ENCODE data around the gene FAR2. TPM values are rescaled to one million over a fixed set of nuclear protein-coding genes. Genes with fewer than 3 reads are reported as not detected.

FAR2 gene
- total RNA-seq, 1 donor: 5.6 TPM

GRCh38 chr12:29201746-29202145 is 52.7 kb downstream of the FAR2 start:
- no peak overlapping the region for H3K4me3 ChIP-seq (ENCODE audit: low read depth, low read length)
- no peak for DNase-seq (ENCODE audit: low read depth)
- TF ChIP-seq CTCF (IDR thresholded peaks at IDR 0.05; ENCODE audit: insufficient read depth, low read depth, low read length): no peak

DNA sequence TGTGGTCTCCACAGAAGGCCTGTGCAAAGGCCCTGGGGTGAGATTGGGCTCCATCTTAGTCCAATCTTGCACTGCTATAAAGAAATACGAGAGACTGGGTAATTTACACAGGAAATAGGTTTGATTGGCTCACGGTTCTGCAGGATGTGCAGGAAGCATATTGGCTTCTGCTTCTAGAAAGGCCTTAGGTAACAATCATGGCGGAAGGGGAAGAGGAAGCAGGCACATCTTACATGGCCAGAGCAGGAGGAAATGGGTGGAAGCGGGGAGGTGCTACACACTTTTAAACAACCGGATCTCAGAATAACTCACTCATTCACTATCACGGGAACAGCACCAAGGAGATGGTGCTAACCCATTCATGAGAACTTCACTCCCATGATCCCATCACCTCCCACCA is 55.4 kb downstream of the FAR2 start:
- DNase-seq (ENCODE audit: low read depth): no peak
- no peak for TF ChIP-seq CTCF (IDR thresholded peaks at IDR 0.05; ENCODE audit: insufficient read depth, low read depth, low read length)
- H3K4me3 ChIP-seq (ENCODE audit: low read depth, low read length): no peak overlapping the region

GRCh38 chr12:29207120-29207519 is 58.0 kb downstream of the FAR2 start:
- H3K4me3 ChIP-seq (ENCODE audit: low read depth, low read length): no peak overlapping the region
- no peak for TF ChIP-seq CTCF (IDR thresholded peaks at IDR 0.05; ENCODE audit: insufficient read depth, low read depth, low read length)
- DNase-seq (ENCODE audit: low read depth): no peak

DNA sequence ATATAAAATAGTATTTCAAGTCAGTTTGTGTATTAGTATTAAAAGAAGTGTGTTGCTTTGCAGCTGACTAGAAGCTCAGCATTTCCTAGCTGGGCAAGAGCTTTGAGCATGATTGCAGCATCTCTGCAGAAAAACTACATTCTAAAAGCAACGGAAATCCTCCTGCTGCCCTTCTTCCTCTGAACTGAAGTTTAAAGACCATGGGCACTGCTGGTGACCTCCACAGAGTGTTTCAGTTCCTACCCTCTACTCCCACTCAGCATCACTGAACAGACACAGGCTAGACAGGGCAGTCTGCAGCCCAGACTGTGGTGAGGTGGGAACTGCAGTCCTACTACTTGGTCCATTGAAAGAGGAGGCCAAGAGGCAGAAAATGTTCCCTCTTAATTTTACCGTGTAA is 59.0 kb downstream of the FAR2 start:
- DNase-seq (ENCODE audit: low read depth): no peak

DNA sequence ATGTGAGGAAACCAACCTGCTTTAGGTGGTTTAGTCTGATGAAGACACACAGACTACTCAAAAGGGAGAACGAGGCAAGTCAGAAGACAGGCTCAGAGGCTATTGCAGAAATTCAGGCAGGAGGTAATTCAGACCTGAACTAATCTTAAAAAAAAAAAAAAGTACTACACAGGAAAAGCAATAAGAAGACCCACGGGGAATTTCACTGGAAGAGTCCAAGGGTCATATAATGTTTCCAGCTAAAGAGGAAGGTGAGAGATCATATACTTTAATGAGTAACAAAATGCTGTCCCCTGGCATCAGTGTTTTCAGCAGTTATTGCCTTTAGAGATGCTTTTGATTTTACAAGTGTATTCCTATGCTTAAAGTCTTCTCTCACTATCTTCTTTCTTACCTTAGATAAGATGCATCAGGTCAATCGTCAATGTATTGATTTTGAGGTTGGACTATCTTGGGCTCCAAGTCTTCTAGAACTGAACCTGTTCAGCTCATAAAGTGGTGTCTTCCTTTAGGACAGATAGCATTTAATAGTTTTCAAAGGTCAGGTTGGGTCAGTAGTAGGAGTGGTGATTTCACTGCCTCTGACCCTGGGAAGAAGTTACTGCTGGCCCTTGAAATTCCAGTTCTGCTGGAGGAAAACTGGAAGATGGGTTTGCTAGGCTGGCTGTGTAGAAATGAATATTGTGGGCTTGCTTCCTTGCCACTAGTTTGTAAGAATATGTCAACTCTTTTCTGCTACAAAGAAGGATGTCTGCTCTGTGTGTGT is 60.0 kb downstream of the FAR2 start:
- no peak for DNase-seq (ENCODE audit: low read depth)
- H3K4me3 ChIP-seq (ENCODE audit: low read depth, low read length): no peak overlapping the region
- TF ChIP-seq CTCF (IDR thresholded peaks at IDR 0.05; ENCODE audit: insufficient read depth, low read depth, low read length): no peak

More for the DNA sequence above, 59.0 kb downstream of the FAR2 start:
- no peak for TF ChIP-seq CTCF (IDR thresholded peaks at IDR 0.05; ENCODE audit: insufficient read depth, low read depth, low read length)
- no peak overlapping the region for H3K4me3 ChIP-seq (ENCODE audit: low read depth, low read length)

DNA sequence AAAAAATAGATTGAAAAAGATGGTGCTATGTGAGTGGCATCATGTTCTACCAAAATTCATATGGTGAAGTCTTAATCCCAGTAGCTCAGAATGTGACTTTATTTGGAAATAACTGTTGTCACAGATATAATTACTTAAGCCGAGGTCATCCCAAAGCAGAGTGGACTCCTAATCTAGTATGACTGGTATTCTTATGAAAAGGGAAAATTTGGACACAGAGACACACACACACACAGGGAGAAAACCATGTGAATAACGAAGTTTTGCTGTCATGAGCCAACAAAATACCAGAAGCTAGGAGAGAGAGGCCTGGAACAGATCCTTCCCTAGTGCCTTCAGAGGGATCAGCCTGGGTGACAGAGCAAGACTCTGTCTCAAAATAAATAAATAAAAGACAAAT is 62.6 kb downstream of the FAR2 start:
- no peak for TF ChIP-seq CTCF (IDR thresholded peaks at IDR 0.05; ENCODE audit: insufficient read depth, low read depth, low read length)
- no peak overlapping the region for H3K4me3 ChIP-seq (ENCODE audit: low read depth, low read length)
- DNase-seq (ENCODE audit: low read depth): no peak

Measured in fibroblast of villous mesenchyme (primary cell).